Esophagus squamous epithelium (tissue), 5 donors: ENCODE results near the gene ARHGAP42. TPM values are rescaled to one million over a fixed set of nuclear protein-coding genes. Genes with fewer than 3 reads are reported as not detected.

ENCODE experiments used
- DNase-seq: peaks from one replicate; lab custom pipeline; 2025; lab: John Stamatoyannopoulos, UW
- H3K27ac ChIP-seq, 4 donors: fragments of 200-600 bp; sonication (generic); one replicate each; pipeline ENCODE4 v1.5.1; 2016 to 2019; ENCODE audit warnings: mild to moderate bottlenecking in 1 of 4
- H3K27me3 ChIP-seq, 4 donors: fragments of 200-600 bp; sonication (generic); 1 replicate in 3 of 4; 2 replicates in 1 of 4; pipeline versions ENCODE4 v1.5.1 to v1.6.0; 2017 to 2021; ENCODE audit warnings: antibody characterized with exemption in 1 of 4
- H3K36me3 ChIP-seq, 3 donors: fragments of 200-600 bp; sonication (generic); one replicate each; pipeline ENCODE4 v1.5.1; 2016 to 2019
- H3K4me1 ChIP-seq, 3 donors: fragments of 200-600 bp; sonication (generic); one replicate each; pipeline ENCODE4 v1.5.1; 2017 to 2019
- H3K4me3 ChIP-seq, 4 donors: fragments of 200-600 bp; sonication (generic); 1 replicate in 3 of 4; 2 replicates in 1 of 4; pipeline ENCODE4 v1.5.1; 2016 to 2019; ENCODE audit warnings: mild to moderate bottlenecking in 2 of 4, moderate library complexity in 1 of 4
- H3K9me3 ChIP-seq, 3 donors: fragments of 200-600 bp; sonication (generic); one replicate each; pipeline ENCODE4 v1.5.1; 2016 to 2019
- POLR2A ChIP-seq, 4 donors: fragments of 450-650 bp; IDR thresholded peaks; one replicate each; pipeline ENCODE4 v1.6.1; 2017; ENCODE audit warnings: antibody characterized with exemption in 4 of 4, mild to moderate bottlenecking in 4 of 4, moderate library complexity in 3 of 4
- WGBS, 2 donors: methylation state at CpG; one replicate each; pipeline ENCODE4 v1.1.5; 2018; 5-methylcytosine and 5-hydroxymethylcytosine counted together
- intact Hi-C: fragments of 100-400 bp; cut with DNase I; formaldehyde crosslinking; loops from one replicate; pipeline ENCODE4 v1.15.0; 2022
- total RNA-seq, 4 donors: library from RNA; depleted of rRNA; stranded (reverse); fragments of >200 nt; gene quantifications; one replicate each; pipeline ENCODE4 v1.1.0, GENCODE V29; 2016
- TF ChIP-seq, protein P1 (sequence below), 6 experiments: fragments of 450-650 bp in 4 of 6; fragments of 200-600 bp in 2 of 6; sonication (generic) in 2 of 6; IDR thresholded peaks; one replicate each; pipeline ENCODE4 v1.5.1; 2016 to 2019; ENCODE audit warnings: antibody characterized with exemption in 6 of 6, mild to moderate bottlenecking in 4 of 6, moderate library complexity in 4 of 6
- donor health status: DM: yes; HTN: yes; CAD: no.

The ARHGAP42 gene
- total RNA-seq, 4 donors from 2014 or later, result 3.5 to 10.1 (median 6.4) TPM

DNA sequence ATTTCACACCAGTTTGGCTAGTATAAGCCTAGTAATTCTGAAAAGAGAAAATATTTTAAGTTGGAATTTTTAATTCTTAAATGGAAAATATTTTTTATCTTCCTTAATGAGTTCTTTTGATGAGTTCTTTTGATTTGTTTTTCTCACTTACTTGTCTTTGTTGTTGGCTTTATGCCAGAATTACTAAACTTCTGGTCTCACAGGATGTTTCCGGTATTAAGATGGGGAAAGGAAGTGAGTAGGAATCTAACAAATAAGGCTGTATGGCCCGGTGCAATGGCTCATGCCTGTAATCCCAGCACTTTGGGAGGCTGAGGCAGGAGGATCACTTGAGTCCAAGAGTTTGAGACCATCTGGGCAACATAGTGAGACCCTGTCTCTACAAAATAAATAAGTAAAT lies 106.4 kb downstream of the ARHGAP42 start:
- intact Hi-C loops, result no loop called here
- Histone ChIP-seq H3K27ac (no peak overlapping the region), H3K4me3 (no peak overlapping the region), H3K27me3 (no peaks in the 10 kb centered on the region), H3K9me3 (no peaks in the 10 kb centered on the region), H3K4me1 (peaks cover 0 to 40% (median 0%) of the 10 kb centered on the region in 3 donors), H3K36me3 (no peaks in the 10 kb centered on the region)
- TF ChIP-seq POLR2A (IDR thresholded peaks at IDR 0.05), result no peak
- TF ChIP-seq, protein P1, sequence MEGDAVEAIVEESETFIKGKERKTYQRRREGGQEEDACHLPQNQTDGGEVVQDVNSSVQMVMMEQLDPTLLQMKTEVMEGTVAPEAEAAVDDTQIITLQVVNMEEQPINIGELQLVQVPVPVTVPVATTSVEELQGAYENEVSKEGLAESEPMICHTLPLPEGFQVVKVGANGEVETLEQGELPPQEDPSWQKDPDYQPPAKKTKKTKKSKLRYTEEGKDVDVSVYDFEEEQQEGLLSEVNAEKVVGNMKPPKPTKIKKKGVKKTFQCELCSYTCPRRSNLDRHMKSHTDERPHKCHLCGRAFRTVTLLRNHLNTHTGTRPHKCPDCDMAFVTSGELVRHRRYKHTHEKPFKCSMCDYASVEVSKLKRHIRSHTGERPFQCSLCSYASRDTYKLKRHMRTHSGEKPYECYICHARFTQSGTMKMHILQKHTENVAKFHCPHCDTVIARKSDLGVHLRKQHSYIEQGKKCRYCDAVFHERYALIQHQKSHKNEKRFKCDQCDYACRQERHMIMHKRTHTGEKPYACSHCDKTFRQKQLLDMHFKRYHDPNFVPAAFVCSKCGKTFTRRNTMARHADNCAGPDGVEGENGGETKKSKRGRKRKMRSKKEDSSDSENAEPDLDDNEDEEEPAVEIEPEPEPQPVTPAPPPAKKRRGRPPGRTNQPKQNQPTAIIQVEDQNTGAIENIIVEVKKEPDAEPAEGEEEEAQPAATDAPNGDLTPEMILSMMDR (IDR thresholded peaks at IDR 0.05), result no peak
- no peak for DNase-seq
- 55 to 68% methylated on average over 2 of the region's 2 CpGs for WGBS, 2 donors

DNA sequence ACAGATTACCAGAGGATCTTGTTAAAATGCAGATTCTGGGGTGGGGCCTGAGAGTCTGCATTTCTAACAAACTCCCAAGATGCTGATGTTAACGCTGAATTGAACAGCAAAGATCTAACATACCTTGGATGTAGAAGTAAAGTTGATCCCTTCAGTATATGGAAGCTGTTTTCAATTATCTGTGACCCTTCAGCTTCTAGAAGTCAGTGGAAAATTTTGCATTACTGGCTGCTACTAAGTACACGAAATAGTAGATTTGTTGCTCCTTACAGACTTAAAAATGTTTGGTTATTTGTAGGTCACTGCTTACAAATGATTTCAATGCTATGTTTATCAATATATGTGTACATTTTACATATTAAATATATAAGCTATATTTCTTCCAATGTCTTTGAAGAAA lies 107.4 kb downstream of the ARHGAP42 start:
- Histone ChIP-seq H3K36me3 (no peaks in the 10 kb centered on the region), H3K27me3 (no peaks in the 10 kb centered on the region), H3K9me3 (no peaks in the 10 kb centered on the region), H3K4me1 (peaks cover 0 to 34% (median 0%) of the 10 kb centered on the region in 3 donors), H3K4me3 (no peak overlapping the region), H3K27ac (no peak overlapping the region)
- TF ChIP-seq, protein P1 (IDR thresholded peaks at IDR 0.05), result no peak
- no peak for TF ChIP-seq POLR2A (IDR thresholded peaks at IDR 0.05)
- no peak for DNase-seq
- intact Hi-C loops, result no loop called here
- WGBS, 2 donors, result 68 to 92% methylated on average over 2 of the region's 2 CpGs

DNA sequence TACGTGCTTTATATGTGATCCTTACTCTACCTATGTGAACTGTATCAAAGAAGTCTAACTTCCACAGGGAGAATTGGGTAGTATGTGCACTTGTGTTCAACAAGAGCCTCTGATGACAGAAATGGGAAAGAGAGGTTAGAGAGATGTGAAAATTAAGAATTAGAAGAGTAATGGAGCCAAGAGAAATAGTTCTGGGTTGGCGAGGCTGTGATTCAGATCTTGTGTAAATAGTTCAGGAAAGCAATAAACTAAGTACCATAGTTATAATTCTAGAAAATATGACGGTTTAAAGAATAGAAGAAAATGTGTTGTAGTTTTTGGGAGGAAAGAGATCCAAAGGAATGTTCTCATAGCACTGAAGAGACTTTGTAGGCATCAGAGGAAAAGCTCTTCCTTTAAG lies 112.4 kb downstream of the ARHGAP42 start:
- Histone ChIP-seq H3K9me3 (no peaks in the 10 kb centered on the region), H3K4me1 (peaks cover 0 to 15% (median 0%) of the 10 kb centered on the region in 3 donors), H3K27me3 (no peaks in the 10 kb centered on the region), H3K4me3 (no peak overlapping the region), H3K36me3 (no peaks in the 10 kb centered on the region), H3K27ac (no peak overlapping the region)
- no peak for DNase-seq
- intact Hi-C loops, result no loop called here
- 77 to 81% methylated on average over 3 of the region's 3 CpGs for WGBS, 2 donors
- TF ChIP-seq POLR2A (IDR thresholded peaks at IDR 0.05), result no peak
- TF ChIP-seq, protein P1 (IDR thresholded peaks at IDR 0.05), result no peak

DNA sequence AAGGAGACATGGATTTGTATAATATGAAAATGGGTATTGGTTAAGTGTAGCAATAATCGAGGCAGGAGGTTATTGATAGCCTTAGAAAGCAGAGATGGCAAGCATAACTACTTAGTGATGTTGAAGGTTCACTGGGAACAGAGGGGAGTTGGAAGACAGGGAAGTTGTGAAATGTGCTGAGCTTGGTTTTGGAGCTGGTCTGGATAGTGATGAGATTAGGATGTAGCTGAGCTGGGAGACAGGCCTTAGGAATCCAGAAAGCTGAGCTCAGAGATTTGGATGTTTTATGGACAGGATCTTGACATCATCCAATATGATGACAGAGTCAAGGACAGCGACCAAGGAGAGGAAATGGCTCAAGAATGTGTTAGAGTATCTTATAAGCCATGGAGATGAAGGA lies 113.1 kb downstream of the ARHGAP42 start:
- no peaks in the 10 kb centered on the region for H3K36me3 ChIP-seq
- no peak overlapping the region for H3K27ac ChIP-seq
- 90% methylated on average over 2 of the region's 2 CpGs for WGBS, 2 donors
- DNase-seq, result no peak
- intact Hi-C loops, result no loop called here
- TF ChIP-seq, protein P1 (IDR thresholded peaks at IDR 0.05), result no peak
- TF ChIP-seq POLR2A (IDR thresholded peaks at IDR 0.05), result no peak
- H3K4me1 ChIP-seq, result peaks cover 0 to 15% (median 0%) of the 10 kb centered on the region in 3 donors
- H3K4me3 ChIP-seq, result no peak overlapping the region
- H3K27me3 ChIP-seq, result no peaks in the 10 kb centered on the region
- H3K9me3 ChIP-seq, result no peaks in the 10 kb centered on the region

DNA sequence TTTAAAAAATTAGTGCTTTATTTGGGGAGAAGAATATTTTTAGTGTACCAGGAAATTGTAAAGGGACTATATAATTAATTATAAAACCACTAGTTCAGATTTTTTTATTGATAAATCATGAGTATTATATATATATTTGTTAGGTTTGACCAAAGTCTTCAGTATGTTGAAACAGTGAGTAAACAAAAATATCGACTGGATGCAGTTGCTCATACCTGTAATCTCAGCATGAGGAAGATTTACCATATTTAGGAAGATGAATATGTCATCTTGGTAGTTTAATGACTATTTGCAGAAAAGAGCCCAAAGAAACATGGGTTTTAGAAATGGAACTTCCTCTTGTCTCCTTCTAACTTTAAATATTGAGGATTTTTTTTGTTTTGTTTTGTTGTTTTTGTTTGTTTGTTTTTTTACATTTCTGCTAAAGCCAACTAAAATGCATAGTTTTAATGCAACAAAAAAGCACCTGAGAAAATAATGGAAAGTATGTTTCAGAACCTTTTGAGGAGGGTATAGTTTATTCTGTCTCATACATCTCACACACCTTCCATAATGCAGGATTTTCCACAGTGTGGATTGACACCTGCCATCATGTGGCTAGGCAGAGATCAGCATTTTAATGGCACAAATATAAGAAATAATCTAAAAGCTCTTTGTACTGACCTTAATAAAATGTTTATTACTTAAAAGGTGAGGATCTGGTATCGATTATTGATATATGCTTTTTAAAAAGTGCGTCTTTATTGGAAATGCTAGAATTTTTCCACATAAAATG lies 114.3 kb downstream of the ARHGAP42 start:
- Histone ChIP-seq H3K27me3 (no peaks in the 10 kb centered on the region), H3K4me1 (peaks cover 0 to 7% (median 0%) of the 10 kb centered on the region in 3 donors), H3K4me3 (no peak overlapping the region), H3K9me3 (no peaks in the 10 kb centered on the region), H3K27ac (no peak overlapping the region), H3K36me3 (no peaks in the 10 kb centered on the region)
- DNase-seq, result no peak
- 87 to 92% methylated on average over 3 of the region's 3 CpGs for WGBS, 2 donors
- intact Hi-C loops, result no loop called here
- TF ChIP-seq POLR2A (IDR thresholded peaks at IDR 0.05), result no peak
- TF ChIP-seq, protein P1 (IDR thresholded peaks at IDR 0.05), result no peak
